AG04450 (cell line): ENCODE data around the gene LRRC49. TPM values are rescaled to one million over a fixed set of nuclear protein-coding genes. Genes with fewer than 3 reads are reported as not detected.

Experiments used
- CTCF ChIA-PET: fragments of 300-600, 350-600 bp; formaldehyde crosslinking; extraction: SDS; loops from one replicate; lab custom pipeline; 2022; ENCODE audit warnings: antibody characterized with exemption, inconsistent platforms; lab: Charles Lee
- POLR2A ChIA-PET: fragments of 350-600 bp; formaldehyde crosslinking; extraction: SDS; loops from one replicate; lab custom pipeline; 2021; ENCODE audit warnings: antibody characterized with exemption, inconsistent platforms; lab: Yijun Ruan, JAX
- DNase-seq: peaks from one replicate; pipeline ENCODE4 v3.0.0-alpha.2; 2011; ENCODE audit warnings: low read depth, low spot score
- H3K27ac ChIP-seq: one replicate; pipeline ENCODE4 v1.5.1; 2012; ENCODE audit warnings: low read depth, low read length, control low read depth
- H3K27me3 ChIP-seq: one replicate; pipeline ENCODE4 v1.6.0; 2012; ENCODE audit warnings: low read length; ENCODE audit not compliant: control insufficient read depth, insufficient read depth
- H3K4me3 ChIP-seq: 2 replicates; pipeline ENCODE4 v1.5.1; 2011; ENCODE audit warnings: mild to moderate bottlenecking, low read depth, low read length, control low read depth
- H3K9me3 ChIP-seq: 2 replicates; pipeline ENCODE4 v1.5.1; 2012; ENCODE audit warnings: low read length; ENCODE audit not compliant: control insufficient read depth, insufficient read depth
- CTCF ChIP-seq: IDR thresholded peaks from 2 replicates; pipeline ENCODE4 v1.5.1; 2011; ENCODE audit warnings: low read depth, low read length, control low read depth, inconsistent platforms
- polyA plus RNA-seq: library from polyadenylated mRNA; depleted of rRNA; stranded (reverse); fragments of >200 nt; gene quantifications from 2 replicates; pipeline ENCODE4 v1.2.3, GENCODE V29; 2011

The LRRC49 gene
- polyA plus RNA-seq, 1 experiment, result 25.0 TPM

GRCh38 chr15:70956201-70956995 lies 63.8 kb downstream of the LRRC49 start:
- Histone ChIP-seq H3K27ac (no peak overlapping the region), H3K9me3 (no peaks in the 10 kb centered on the region), H3K27me3 (no peaks in the 10 kb centered on the region), H3K4me3 (no peak overlapping the region)
- TF ChIP-seq CTCF, result no peak
- no peak for DNase-seq
- ChIA-PET CTCF (interaction anchor here (0.6 to 0.7 kb wide), 2 partner anchors 119 to 475 kb away, joined by 3 to 4 read pairs; no protein-coding TSS in a partner anchor), POLR2A (no interaction called here)

- ChIA-PET CTCF (no interaction called here), POLR2A (no interaction called here)
- H3K27me3 ChIP-seq, result no peaks in the 10 kb centered on the region
- no peaks in the 10 kb centered on the region for H3K9me3 ChIP-seq
- no peak for TF ChIP-seq CTCF
- no peak for DNase-seq
- H3K4me3 ChIP-seq, result no peak overlapping the region
- H3K27ac ChIP-seq, result no peak overlapping the region
Observed at GRCh38 chr15:70962084-70962483, 69.5 kb downstream of the LRRC49 start.

GRCh38 chr15:70963199-70963598 lies 70.6 kb downstream of the LRRC49 start:
- no peaks in the 10 kb centered on the region for H3K9me3 ChIP-seq
- ChIA-PET CTCF (interaction anchor here (0.6 to 1.2 kb wide), 3 partner anchors 14 to 146 kb away, joined by 3 to 5 read pairs (median 3); no protein-coding TSS in a partner anchor), POLR2A (interaction anchor here (0.6 kb wide), 1 partner anchor 703 kb away, joined by 7 read pairs; no protein-coding TSS in a partner anchor)
- H3K4me3 ChIP-seq, result no peak overlapping the region
- no peaks in the 10 kb centered on the region for H3K27me3 ChIP-seq
- DNase-seq, result no peak
- no peak for TF ChIP-seq CTCF
- no peak overlapping the region for H3K27ac ChIP-seq

- ChIA-PET CTCF (interaction anchor here (0.9 kb wide), 1 partner anchor 71 kb away, joined by 3 read pairs; no protein-coding TSS in a partner anchor), POLR2A (no interaction called here)
- no peak overlapping the region for H3K27ac ChIP-seq
- no peak for DNase-seq
- no peaks in the 10 kb centered on the region for H3K9me3 ChIP-seq
- no peak overlapping the region for H3K4me3 ChIP-seq
- H3K27me3 ChIP-seq, result no peaks in the 10 kb centered on the region
- no peak for TF ChIP-seq CTCF
Observed at GRCh38 chr15:70964058-70964457, 71.4 kb downstream of the LRRC49 start.

GRCh38 chr15:70964686-70965085 lies 72.1 kb downstream of the LRRC49 start:
- POLR2A ChIA-PET, result no interaction called here
- Histone ChIP-seq H3K4me3 (no peak overlapping the region), H3K9me3 (no peaks in the 10 kb centered on the region), H3K27me3 (no peaks in the 10 kb centered on the region), H3K27ac (no peak overlapping the region)
- TF ChIP-seq CTCF, result no peak
- CTCF ChIA-PET, result interaction anchor here (0.9 kb wide), 1 partner anchor 9 kb away, joined by 6 read pairs; no protein-coding TSS in a partner anchor
- no peak for DNase-seq
